ENCODE measurements around the gene NIPSNAP3A.

DNA sequence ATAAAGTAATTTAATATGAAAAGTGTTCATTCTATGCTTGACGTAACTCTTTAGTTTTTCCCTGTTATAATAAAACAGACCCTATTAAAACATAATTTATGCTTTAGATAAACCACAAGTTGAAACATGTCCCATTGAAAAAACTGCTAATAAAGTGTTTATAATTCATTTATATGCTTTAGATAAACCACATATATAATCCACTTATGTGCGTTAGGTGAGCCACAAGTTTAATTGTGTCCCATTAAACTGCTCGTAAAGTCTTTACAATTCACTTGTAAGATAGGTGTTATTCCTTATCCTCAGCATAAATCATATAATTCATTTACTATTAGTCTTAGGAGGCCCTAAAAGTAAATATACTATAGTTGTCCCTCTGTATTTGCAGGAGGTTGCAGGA lies 20.0 kb downstream of the NIPSNAP3A start:
- no peak for TF ChIP-seq EP300 (IDR thresholded peaks at IDR 0.05)
- TF ChIP-seq, protein P1, sequence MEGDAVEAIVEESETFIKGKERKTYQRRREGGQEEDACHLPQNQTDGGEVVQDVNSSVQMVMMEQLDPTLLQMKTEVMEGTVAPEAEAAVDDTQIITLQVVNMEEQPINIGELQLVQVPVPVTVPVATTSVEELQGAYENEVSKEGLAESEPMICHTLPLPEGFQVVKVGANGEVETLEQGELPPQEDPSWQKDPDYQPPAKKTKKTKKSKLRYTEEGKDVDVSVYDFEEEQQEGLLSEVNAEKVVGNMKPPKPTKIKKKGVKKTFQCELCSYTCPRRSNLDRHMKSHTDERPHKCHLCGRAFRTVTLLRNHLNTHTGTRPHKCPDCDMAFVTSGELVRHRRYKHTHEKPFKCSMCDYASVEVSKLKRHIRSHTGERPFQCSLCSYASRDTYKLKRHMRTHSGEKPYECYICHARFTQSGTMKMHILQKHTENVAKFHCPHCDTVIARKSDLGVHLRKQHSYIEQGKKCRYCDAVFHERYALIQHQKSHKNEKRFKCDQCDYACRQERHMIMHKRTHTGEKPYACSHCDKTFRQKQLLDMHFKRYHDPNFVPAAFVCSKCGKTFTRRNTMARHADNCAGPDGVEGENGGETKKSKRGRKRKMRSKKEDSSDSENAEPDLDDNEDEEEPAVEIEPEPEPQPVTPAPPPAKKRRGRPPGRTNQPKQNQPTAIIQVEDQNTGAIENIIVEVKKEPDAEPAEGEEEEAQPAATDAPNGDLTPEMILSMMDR (IDR thresholded peaks at IDR 0.05), result no peak
- no peak for TF ChIP-seq POLR2AphosphoS5 (IDR thresholded peaks at IDR 0.05)
